Testis (tissue), 3 donors: Measurements from ENCODE around the gene CDH20. TPM values are rescaled to one million over a fixed set of nuclear protein-coding genes. Genes with fewer than 3 reads are reported as not detected.

Experiments
- DNase-seq: peaks from one replicate; pipeline ENCODE4 v3.0.0-alpha.2; 2019
- H3K27ac ChIP-seq, 2 donors: fragments of 200-600 bp; sonication (generic); one replicate each; pipeline ENCODE4 v1.5.1; 2019
- H3K27me3 ChIP-seq: fragments of 200-600 bp; sonication (generic); one replicate; pipeline ENCODE4 v1.5.1; 2019
- H3K36me3 ChIP-seq: fragments of 200-600 bp; sonication (generic); one replicate; pipeline ENCODE4 v1.5.1; 2017; ENCODE audit warnings: low read depth; ENCODE audit errors: missing control alignments
- H3K4me1 ChIP-seq: fragments of 200-600 bp; sonication (generic); one replicate; pipeline ENCODE4 v1.5.1; 2019
- H3K4me3 ChIP-seq, 2 donors: fragments of 200-600 bp; sonication (generic); one replicate each; pipeline ENCODE4 v1.5.1; 2017 to 2019
- H3K9me3 ChIP-seq: fragments of 200-600 bp; sonication (generic); one replicate; pipeline ENCODE4 v1.5.1; 2017
- POLR2A ChIP-seq: fragments of 450-650 bp; IDR thresholded peaks from one replicate; pipeline ENCODE4 v1.6.1; 2017; ENCODE audit warnings: antibody characterized with exemption, mild to moderate bottlenecking, moderate library complexity
- WGBS, 2 donors: methylation state at CpG; one replicate each; pipeline ENCODE4 v1.1.5; 2018; 5-methylcytosine and 5-hydroxymethylcytosine counted together
- intact Hi-C: fragments of 100-400 bp; cut with DNase I; formaldehyde crosslinking; loops from one replicate; pipeline ENCODE4 v1.15.1; 2023; ENCODE audit warnings: low total_unique reads
- polyA plus RNA-seq: library from polyadenylated mRNA; stranded (reverse); fragments of 350-450 nt; fragmentation: Illumina TruSeq; extraction: RNeasy Lipid Tissue Mini Kit (QIAGEN cat#74804); gene quantifications from one replicate; pipeline ENCODE4 v1.2.3, GENCODE V29; 2014; ENCODE audit warnings: low read depth, low replicate concordance; ENCODE audit not compliant: insufficient read depth
- total RNA-seq, 2 donors: library from RNA; depleted of rRNA; stranded (reverse); fragments of >200 nt; gene quantifications; one replicate each; pipeline ENCODE4 v1.2.3, GENCODE V29; 2016
- TF ChIP-seq, protein P1 (sequence below), 3 experiments: fragments of 450-650 bp in 2 of 3; fragments of 200-600 bp in 1 of 3; sonication (generic) in 1 of 3; IDR thresholded peaks; one replicate each; pipeline ENCODE4 v1.5.1; 2016 to 2019; ENCODE audit warnings: antibody characterized with exemption in 3 of 3, mild to moderate bottlenecking in 2 of 3, moderate library complexity in 1 of 3

Gene CDH20
- total and polyA plus RNA-seq, 3 donors from 2014 or later, result 0.16 to 0.88 (median 0.37) TPM

DNA sequence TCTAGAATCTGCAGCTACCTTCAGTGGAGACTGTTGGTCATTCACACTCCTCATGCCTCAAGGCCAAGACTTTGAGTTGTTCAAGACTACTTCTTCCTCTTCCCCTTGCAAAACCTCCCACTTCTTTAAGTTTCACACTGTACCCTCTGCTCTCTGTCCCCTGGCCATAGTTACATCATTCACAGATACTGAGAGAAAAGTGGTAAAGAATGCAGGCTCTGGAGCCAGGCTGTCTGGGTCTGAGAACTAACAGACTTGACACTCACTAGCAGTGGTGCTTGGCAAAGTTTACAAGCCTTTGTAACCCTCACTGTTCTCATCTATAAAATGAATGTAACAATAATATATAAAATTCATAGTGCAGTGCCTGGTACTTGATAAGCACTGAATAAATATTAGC lies 61.8 kb downstream of the CDH20 start:
- TF ChIP-seq, protein P1, sequence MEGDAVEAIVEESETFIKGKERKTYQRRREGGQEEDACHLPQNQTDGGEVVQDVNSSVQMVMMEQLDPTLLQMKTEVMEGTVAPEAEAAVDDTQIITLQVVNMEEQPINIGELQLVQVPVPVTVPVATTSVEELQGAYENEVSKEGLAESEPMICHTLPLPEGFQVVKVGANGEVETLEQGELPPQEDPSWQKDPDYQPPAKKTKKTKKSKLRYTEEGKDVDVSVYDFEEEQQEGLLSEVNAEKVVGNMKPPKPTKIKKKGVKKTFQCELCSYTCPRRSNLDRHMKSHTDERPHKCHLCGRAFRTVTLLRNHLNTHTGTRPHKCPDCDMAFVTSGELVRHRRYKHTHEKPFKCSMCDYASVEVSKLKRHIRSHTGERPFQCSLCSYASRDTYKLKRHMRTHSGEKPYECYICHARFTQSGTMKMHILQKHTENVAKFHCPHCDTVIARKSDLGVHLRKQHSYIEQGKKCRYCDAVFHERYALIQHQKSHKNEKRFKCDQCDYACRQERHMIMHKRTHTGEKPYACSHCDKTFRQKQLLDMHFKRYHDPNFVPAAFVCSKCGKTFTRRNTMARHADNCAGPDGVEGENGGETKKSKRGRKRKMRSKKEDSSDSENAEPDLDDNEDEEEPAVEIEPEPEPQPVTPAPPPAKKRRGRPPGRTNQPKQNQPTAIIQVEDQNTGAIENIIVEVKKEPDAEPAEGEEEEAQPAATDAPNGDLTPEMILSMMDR (IDR thresholded peaks at IDR 0.05), result no peak
- Histone ChIP-seq H3K27ac (no peak overlapping the region), H3K4me3 (no peak overlapping the region), H3K36me3 (no peaks in the 10 kb centered on the region), H3K27me3 (no peaks in the 10 kb centered on the region), H3K9me3 (no peaks in the 10 kb centered on the region), H3K4me1 (no peaks in the 10 kb centered on the region)
- intact Hi-C loops, result no loop called here
- no peak for DNase-seq

DNA sequence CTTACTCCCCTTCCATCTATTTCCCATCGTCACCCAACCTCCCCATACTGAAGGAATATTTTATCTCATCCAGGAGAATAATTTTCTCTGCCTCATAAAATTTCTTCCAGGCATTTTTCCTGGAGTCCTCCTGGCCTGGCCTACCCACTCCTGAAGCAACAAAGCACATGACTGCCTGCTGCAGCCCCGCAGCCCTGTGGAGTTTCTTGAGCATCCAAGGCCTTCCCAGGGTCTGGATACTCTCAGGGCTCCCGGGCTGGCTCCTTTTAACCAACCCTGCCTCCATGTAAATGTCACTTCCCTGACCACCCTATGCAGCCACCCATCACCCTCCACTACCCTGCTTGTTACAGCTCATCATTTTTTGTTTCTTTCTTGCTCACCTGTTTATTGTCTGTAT lies 64.0 kb downstream of the CDH20 start:
- H3K9me3 ChIP-seq, result no peaks in the 10 kb centered on the region
- H3K36me3 ChIP-seq, result no peaks in the 10 kb centered on the region
- no peaks in the 10 kb centered on the region for H3K4me1 ChIP-seq
- WGBS, 2 donors, result 86% methylated on average over 3 of the region's 3 CpGs
- H3K27ac ChIP-seq, result no peak overlapping the region
- no peak overlapping the region for H3K4me3 ChIP-seq
- TF ChIP-seq POLR2A, result no peak
- TF ChIP-seq, protein P1 (IDR thresholded peaks at IDR 0.05), result no peak
- no peak for DNase-seq
- intact Hi-C loops, result no loop called here
- H3K27me3 ChIP-seq, result no peaks in the 10 kb centered on the region

DNA sequence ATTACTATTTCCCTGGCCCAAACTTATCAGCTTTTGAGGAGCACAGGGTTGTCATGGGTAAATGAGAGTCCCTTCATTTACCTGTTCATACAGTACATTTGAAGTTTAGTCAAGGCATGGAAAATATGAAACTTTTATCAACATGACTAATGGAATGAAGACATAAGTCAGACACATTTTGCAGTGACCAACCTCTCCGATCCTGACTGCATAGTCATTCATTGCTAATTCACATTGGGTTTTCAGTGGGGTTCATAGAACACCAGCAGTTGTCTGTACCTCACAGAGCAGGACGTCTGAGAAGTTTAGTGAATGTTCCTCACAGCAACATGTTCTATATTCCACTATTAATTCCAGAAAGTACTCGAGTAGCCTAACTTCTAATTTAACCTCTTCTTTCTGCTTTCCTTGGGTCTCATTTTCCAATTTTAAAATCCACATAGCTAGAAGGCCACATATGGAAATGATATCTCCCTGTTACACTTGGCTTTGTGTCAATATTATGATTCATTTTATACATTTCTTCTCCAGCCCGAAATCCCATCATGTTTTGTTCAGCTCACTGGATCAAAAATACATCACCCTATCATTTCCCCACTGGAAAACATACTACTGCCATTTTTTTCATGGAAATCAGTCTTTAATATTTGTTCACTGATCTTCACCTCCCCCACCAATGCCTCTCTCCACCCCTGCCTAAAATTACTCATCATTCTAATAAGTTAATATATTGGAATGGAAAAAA lies 65.9 kb downstream of the CDH20 start:
- Histone ChIP-seq H3K36me3 (no peaks in the 10 kb centered on the region), H3K9me3 (no peaks in the 10 kb centered on the region), H3K4me3 (no peak overlapping the region), H3K27ac (no peak overlapping the region), H3K27me3 (no peaks in the 10 kb centered on the region), H3K4me1 (no peaks in the 10 kb centered on the region)
- intact Hi-C loops, result no loop called here
- no peak for DNase-seq
- 71 to 77% methylated on average over 4 of the region's 4 CpGs for WGBS, 2 donors
- TF ChIP-seq POLR2A, result no peak
- TF ChIP-seq, protein P1 (IDR thresholded peaks at IDR 0.05), result no peak

DNA sequence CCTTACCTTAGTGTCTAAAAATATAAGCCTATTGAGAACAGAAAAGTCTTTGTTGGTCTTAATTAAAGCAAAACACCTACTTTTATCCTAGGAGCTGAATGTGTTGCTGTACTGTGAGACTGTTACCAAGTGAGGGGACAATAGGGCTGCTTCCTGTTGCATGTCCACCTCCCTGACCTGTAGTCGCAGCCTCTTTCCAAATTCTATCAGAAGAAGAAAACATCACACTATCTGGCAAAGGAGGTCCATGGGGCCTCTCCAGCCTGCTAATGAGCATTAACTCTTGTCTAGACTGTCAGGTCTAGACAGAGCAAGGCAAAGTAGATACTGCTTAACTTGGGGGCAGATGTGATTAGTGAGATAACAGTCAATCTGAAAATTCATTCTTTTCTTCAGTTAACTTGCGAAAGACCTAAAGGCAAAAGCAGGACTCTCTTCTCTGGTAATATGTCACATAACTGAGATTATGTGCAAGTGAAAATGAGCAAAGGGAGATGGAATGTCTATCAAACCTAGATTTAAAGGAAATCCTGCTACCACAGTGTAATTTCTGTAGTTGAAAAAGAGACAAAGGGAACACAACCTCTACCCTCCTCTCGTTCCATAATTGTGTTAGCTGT lies 66.9 kb downstream of the CDH20 start:
- Histone ChIP-seq H3K4me1 (no peaks in the 10 kb centered on the region), H3K27ac (no peak overlapping the region), H3K36me3 (no peaks in the 10 kb centered on the region), H3K9me3 (no peaks in the 10 kb centered on the region), H3K27me3 (no peaks in the 10 kb centered on the region), H3K4me3 (no peak overlapping the region)
- WGBS, 2 donors, result 77 to 87% methylated on average over 3 of the region's 3 CpGs
- DNase-seq, result no peak
- intact Hi-C loops, result no loop called here
- no peak for TF ChIP-seq POLR2A
- TF ChIP-seq, protein P1 (IDR thresholded peaks at IDR 0.05), result no peak

DNA sequence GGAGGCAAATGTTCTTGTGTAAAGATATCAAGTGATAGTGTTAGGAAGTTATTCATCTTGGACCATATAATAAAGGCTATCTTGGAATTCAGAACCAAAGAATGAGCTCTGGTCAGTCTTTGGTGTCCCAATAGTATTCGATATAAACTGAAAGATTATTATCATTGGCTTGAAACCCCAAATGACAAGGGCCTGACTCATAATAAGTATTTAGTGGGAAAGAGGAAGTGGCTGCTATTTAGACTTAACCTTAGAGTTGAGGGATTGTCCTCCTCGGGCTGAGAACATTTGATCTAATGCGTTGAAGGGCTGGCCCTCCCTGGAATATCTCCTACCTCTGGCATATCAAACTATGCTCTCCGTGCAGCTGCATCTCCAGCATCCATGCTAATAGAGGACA lies 67.5 kb downstream of the CDH20 start:
- no peaks in the 10 kb centered on the region for H3K36me3 ChIP-seq
- H3K9me3 ChIP-seq, result no peaks in the 10 kb centered on the region
- no peak overlapping the region for H3K27ac ChIP-seq
- no peak for DNase-seq
- no peaks in the 10 kb centered on the region for H3K27me3 ChIP-seq
- intact Hi-C loops, result no loop called here
- no peaks in the 10 kb centered on the region for H3K4me1 ChIP-seq
- H3K4me3 ChIP-seq, result no peak overlapping the region
- TF ChIP-seq, protein P1 (IDR thresholded peaks at IDR 0.05), result no peak
- TF ChIP-seq POLR2A, result no peak
- 45 to 65% methylated on average over 4 of the region's 4 CpGs for WGBS, 2 donors
